ENCODE data around the gene RARRES2. TPM values are rescaled to one million over a fixed set of nuclear protein-coding genes. Genes with fewer than 3 reads are reported as not detected.

The RARRES2 gene
- total and polyA plus RNA-seq, 4 donors = 65.9 to 198 (median 97.0) TPM

GRCh38 chr7:150374472-150374871 is 33.0 kb upstream of the RARRES2 start:
- no peaks in the 10 kb centered on the region for H3K36me3 ChIP-seq (ENCODE audit: control insufficient read depth in 1 of 2, insufficient read depth in 2 of 2, low read length in 1 of 2)
- no peak overlapping the region for H3K4me3 ChIP-seq (ENCODE audit: low read length in 2 of 2)
- H3K4me1 ChIP-seq (ENCODE audit: control insufficient read depth in 1 of 2, insufficient read depth in 2 of 2, low read length in 2 of 2) = no peaks in the 10 kb centered on the region
- no peaks in the 10 kb centered on the region for H3K27me3 ChIP-seq (ENCODE audit: control insufficient read depth in 1 of 2, insufficient read depth in 2 of 2, low read length in 1 of 2)
- WGBS, 2 donors = 88 to 90% methylated on average over 5 of the region's 5 CpGs
- no peak overlapping the region for H3K27ac ChIP-seq (ENCODE audit: low read depth in 1 of 2, low read length in 2 of 2)
- H3K9me3 ChIP-seq (ENCODE audit: control insufficient read depth, low read length) = no peaks in the 10 kb centered on the region
- ATAC-seq (ENCODE audit: low FRiP score) (no peak), DNase-seq (no peak)
- intact Hi-C loops (cut with DNase I) = no loop called here

- H3K27ac ChIP-seq (ENCODE audit: low read depth in 1 of 2, low read length in 2 of 2) = no peak overlapping the region
- DNase-seq (no peak), ATAC-seq (ENCODE audit: low FRiP score) (no peak)
- H3K4me1 ChIP-seq (ENCODE audit: control insufficient read depth in 1 of 2, insufficient read depth in 2 of 2, low read length in 2 of 2) = no peaks in the 10 kb centered on the region
- intact Hi-C loops (cut with DNase I) = no loop called here
- no peak overlapping the region for H3K4me3 ChIP-seq (ENCODE audit: low read length in 2 of 2)
- H3K9me3 ChIP-seq (ENCODE audit: control insufficient read depth, low read length) = no peaks in the 10 kb centered on the region
- H3K27me3 ChIP-seq (ENCODE audit: control insufficient read depth in 1 of 2, insufficient read depth in 2 of 2, low read length in 1 of 2) = no peaks in the 10 kb centered on the region
- no peaks in the 10 kb centered on the region for H3K36me3 ChIP-seq (ENCODE audit: control insufficient read depth in 1 of 2, insufficient read depth in 2 of 2, low read length in 1 of 2)
- WGBS, 2 donors = 76 to 82% methylated on average over 4 of the region's 4 CpGs
Measured at GRCh38 chr7:150374026-150374425, 32.6 kb upstream of the RARRES2 start.

- DNase-seq = no peak
Measured at GRCh38 chr7:150373049-150373801, 31.8 kb upstream of the RARRES2 start.

GRCh38 chr7:150372271-150373048 is 31.0 kb upstream of the RARRES2 start:
- ATAC-seq (ENCODE audit: low FRiP score) (no peak), DNase-seq (no peak)
- Histone ChIP-seq H3K9me3 (ENCODE audit: control insufficient read depth, low read length) (no peaks in the 10 kb centered on the region), H3K27me3 (ENCODE audit: control insufficient read depth in 1 of 2, insufficient read depth in 2 of 2, low read length in 1 of 2) (no peaks in the 10 kb centered on the region), H3K4me1 (ENCODE audit: control insufficient read depth in 1 of 2, insufficient read depth in 2 of 2, low read length in 2 of 2) (no peaks in the 10 kb centered on the region), H3K36me3 (ENCODE audit: control insufficient read depth in 1 of 2, insufficient read depth in 2 of 2, low read length in 1 of 2) (no peaks in the 10 kb centered on the region), H3K27ac (ENCODE audit: low read depth in 1 of 2, low read length in 2 of 2) (no peak overlapping the region), H3K4me3 (ENCODE audit: low read length in 2 of 2) (no peak overlapping the region)
- intact Hi-C loops (cut with DNase I) = no loop called here
- WGBS, 2 donors = 77 to 81% methylated on average over 75 to 79 of the region's 79 CpGs

More at GRCh38 chr7:150373049-150373801, 31.8 kb upstream of the RARRES2 start:
- Histone ChIP-seq H3K27me3 (ENCODE audit: control insufficient read depth in 1 of 2, insufficient read depth in 2 of 2, low read length in 1 of 2) (no peaks in the 10 kb centered on the region), H3K27ac (ENCODE audit: low read depth in 1 of 2, low read length in 2 of 2) (no peak overlapping the region), H3K4me3 (ENCODE audit: low read length in 2 of 2) (no peak overlapping the region), H3K36me3 (ENCODE audit: control insufficient read depth in 1 of 2, insufficient read depth in 2 of 2, low read length in 1 of 2) (no peaks in the 10 kb centered on the region), H3K9me3 (ENCODE audit: control insufficient read depth, low read length) (no peaks in the 10 kb centered on the region), H3K4me1 (ENCODE audit: control insufficient read depth in 1 of 2, insufficient read depth in 2 of 2, low read length in 2 of 2) (no peaks in the 10 kb centered on the region)
- 87 to 91% methylated on average over 21 of the region's 21 CpGs for WGBS, 2 donors
- ATAC-seq (ENCODE audit: low FRiP score) = no peak
- intact Hi-C loops (cut with DNase I) = no loop called here

GRCh38 chr7:150371996-150372270 is 30.5 kb upstream of the RARRES2 start:
- DNase-seq = no peak
- intact Hi-C loops (cut with DNase I) = no loop called here
- no peaks in the 10 kb centered on the region for H3K9me3 ChIP-seq (ENCODE audit: control insufficient read depth, low read length)
- no peak for ATAC-seq (ENCODE audit: low FRiP score)
- no peaks in the 10 kb centered on the region for H3K27me3 ChIP-seq (ENCODE audit: control insufficient read depth in 1 of 2, insufficient read depth in 2 of 2, low read length in 1 of 2)
- no peaks in the 10 kb centered on the region for H3K36me3 ChIP-seq (ENCODE audit: control insufficient read depth in 1 of 2, insufficient read depth in 2 of 2, low read length in 1 of 2)
- H3K4me3 ChIP-seq (ENCODE audit: low read length in 2 of 2) = no peak overlapping the region
- no peaks in the 10 kb centered on the region for H3K4me1 ChIP-seq (ENCODE audit: control insufficient read depth in 1 of 2, insufficient read depth in 2 of 2, low read length in 2 of 2)
- WGBS, 2 donors = 83 to 88% methylated on average over 30 of the region's 30 CpGs
- H3K27ac ChIP-seq (ENCODE audit: low read depth in 1 of 2, low read length in 2 of 2) = no peak overlapping the region

- Histone ChIP-seq H3K27me3 (ENCODE audit: control insufficient read depth in 1 of 2, insufficient read depth in 2 of 2, low read length in 1 of 2) (no peaks in the 10 kb centered on the region), H3K4me3 (ENCODE audit: low read length in 2 of 2) (no peak overlapping the region), H3K4me1 (ENCODE audit: control insufficient read depth in 1 of 2, insufficient read depth in 2 of 2, low read length in 2 of 2) (no peaks in the 10 kb centered on the region), H3K27ac (ENCODE audit: low read depth in 1 of 2, low read length in 2 of 2) (no peak overlapping the region), H3K9me3 (ENCODE audit: control insufficient read depth, low read length) (no peaks in the 10 kb centered on the region), H3K36me3 (ENCODE audit: control insufficient read depth in 1 of 2, insufficient read depth in 2 of 2, low read length in 1 of 2) (no peaks in the 10 kb centered on the region)
- DNase-seq (no peak), ATAC-seq (ENCODE audit: low FRiP score) (no peak)
- 84 to 85% methylated on average over 45 to 48 of the region's 48 CpGs for WGBS, 2 donors
- intact Hi-C loops (cut with DNase I) = no loop called here
Measured at GRCh38 chr7:150371131-150371995, 29.9 kb upstream of the RARRES2 start.

GRCh38 chr7:150370612-150371071 is 29.2 kb upstream of the RARRES2 start:
- no peak for DNase-seq
- 70 to 72% methylated on average over 3 of the region's 3 CpGs for WGBS, 2 donors
- ATAC-seq (ENCODE audit: low FRiP score) = no peak
- Histone ChIP-seq H3K36me3 (ENCODE audit: control insufficient read depth in 1 of 2, insufficient read depth in 2 of 2, low read length in 1 of 2) (no peaks in the 10 kb centered on the region), H3K9me3 (ENCODE audit: control insufficient read depth, low read length) (no peaks in the 10 kb centered on the region), H3K27ac (ENCODE audit: low read depth in 1 of 2, low read length in 2 of 2) (no peak overlapping the region), H3K27me3 (ENCODE audit: control insufficient read depth in 1 of 2, insufficient read depth in 2 of 2, low read length in 1 of 2) (no peaks in the 10 kb centered on the region), H3K4me3 (ENCODE audit: low read length in 2 of 2) (no peak overlapping the region), H3K4me1 (ENCODE audit: control insufficient read depth in 1 of 2, insufficient read depth in 2 of 2, low read length in 2 of 2) (no peaks in the 10 kb centered on the region)
- intact Hi-C loops (cut with DNase I) = no loop called here

- peak overlapping the region in 1 of 2 donors; percentile 57 for H3K27ac ChIP-seq (ENCODE audit: low read depth in 1 of 2, low read length in 2 of 2)
- WGBS, 2 donors = 54 to 55% methylated on average over 23 of the region's 23 CpGs
- DNase-seq = no peak
- intact Hi-C loops (cut with DNase I) = loop anchor here in 1 of 2 donors (2.0 kb wide), 1 partner anchor 35 kb away; a partner anchor contains a TSS
- peak overlapping the region in 1 of 2 donors; percentile 64 for H3K4me3 ChIP-seq (ENCODE audit: low read length in 2 of 2)
- no peaks in the 10 kb centered on the region for H3K36me3 ChIP-seq (ENCODE audit: control insufficient read depth in 1 of 2, insufficient read depth in 2 of 2, low read length in 1 of 2)
- H3K4me1 ChIP-seq (ENCODE audit: control insufficient read depth in 1 of 2, insufficient read depth in 2 of 2, low read length in 2 of 2) = no peaks in the 10 kb centered on the region
- no peaks in the 10 kb centered on the region for H3K9me3 ChIP-seq (ENCODE audit: control insufficient read depth, low read length)
- ATAC-seq (ENCODE audit: low FRiP score) = no peak
- no peaks in the 10 kb centered on the region for H3K27me3 ChIP-seq (ENCODE audit: control insufficient read depth in 1 of 2, insufficient read depth in 2 of 2, low read length in 1 of 2)
Measured at GRCh38 chr7:150369748-150370501, 28.5 kb upstream of the RARRES2 start.

All from aorta (tissue), 5 donors.